ENCODE measurements around the gene F2RL3. TPM values are rescaled to one million over a fixed set of nuclear protein-coding genes. Genes with fewer than 3 reads are reported as not detected.

The F2RL3 gene
- total and polyA plus RNA-seq, 9 of the 15 experiments (the other 6 are each of a cell fraction or from before 2014, with no cell fraction given), result 1.4 to 27.6 (median 11.9) TPM

GRCh38 chr19:16890461-16891184 lies 1.8 kb downstream of the F2RL3 start (continued):
- peak in 1 of 2 experiments; percentile 39; a peak in 1 of 4 replicates for TF ChIP-seq FOXA3 (CRISPR knock-in tag; conservative IDR thresholded peaks at IDR 0.05 in 1 of 2, IDR thresholded peaks at IDR 0.05 in 1 of 2)
- TF ChIP-seq ZFP36 (IDR thresholded peaks at IDR 0.05; ENCODE audit: low read depth, low read length, partially characterized antibody), result no peak
- TF ChIP-seq CEBPG (CRISPR knock-in tag; IDR thresholded peaks at IDR 0.05), result no peak
- no peak; a peak in 1 of 4 replicates for TF ChIP-seq CEBPG (tag; conservative IDR thresholded peaks at IDR 0.05 in 1 of 2, IDR thresholded peaks at IDR 0.05 in 1 of 2)
- 0 out of 2 replicates have a peak, but pooled peaks have one; percentile 10 for TF ChIP-seq E4F1 (CRISPR knock-in tag; IDR thresholded peaks at IDR 0.05; ENCODE audit: borderline replicate concordance)
- TF ChIP-seq TSC22D4 (tag; IDR thresholded peaks at IDR 0.05), result no peak
- peak; percentile 70; the same call in 1 of the 2 replicates for TF ChIP-seq LEF1 (IDR thresholded peaks at IDR 0.05)
- TF ChIP-seq SNAPC5 (CRISPR knock-in tag; IDR thresholded peaks at IDR 0.05), result no peak
- no peak for TF ChIP-seq CHAMP1 (IDR thresholded peaks at IDR 0.05)
- peak; percentile 46; the same call in 1 of the 2 replicates for TF ChIP-seq MTA2 (IDR thresholded peaks at IDR 0.05; ENCODE audit: low read depth)
- TF ChIP-seq SMARCE1 (IDR thresholded peaks at IDR 0.05), result no peak; the same call in 1 of the 2 replicates
- TF ChIP-seq MXD1 (CRISPR knock-in tag; IDR thresholded peaks at IDR 0.05; ENCODE audit: borderline replicate concordance, poor library complexity, severe bottlenecking), result no peak
- TF ChIP-seq MAFG (tag; conservative IDR thresholded peaks at IDR 0.05), result no peak
- TF ChIP-seq SRF (CRISPR knock-in tag; IDR thresholded peaks at IDR 0.05), result peak; percentile 96 to 99
- no peak for TF ChIP-seq KLF6 (CRISPR knock-in tag; IDR thresholded peaks at IDR 0.05; ENCODE audit: borderline replicate concordance)
- TF ChIP-seq ZBTB33 (CRISPR knock-in tag; IDR thresholded peaks at IDR 0.05), result no peak; the same call in 1 of the 2 replicates
- no peak for TF ChIP-seq ELK1 (CRISPR knock-in tag; IDR thresholded peaks at IDR 0.05)
- TF ChIP-seq ZNF830 (CRISPR knock-in tag; IDR thresholded peaks at IDR 0.05), result no peak
